Vagina (tissue), 2 donors: ENCODE measurements around the gene STIMATE. TPM values are rescaled to one million over a fixed set of nuclear protein-coding genes. Genes with fewer than 3 reads are reported as not detected.

Experiments used
- DNase-seq, 2 donors: peaks; one replicate each; pipeline ENCODE4 v3.0.0-alpha.2; 2017; ENCODE audit errors: extremely low spot score in 2 of 2
- H3K27ac ChIP-seq: fragments of 200-600 bp; sonication (generic); one replicate; pipeline ENCODE4 v1.5.1; 2019
- H3K27me3 ChIP-seq: fragments of 200-600 bp; sonication (generic); one replicate; pipeline ENCODE4 v1.5.1; 2019
- H3K36me3 ChIP-seq, 2 donors: fragments of 200-600 bp; sonication (generic); one replicate each; pipeline ENCODE4 v1.5.1; 2017 to 2019
- H3K4me1 ChIP-seq: fragments of 200-600 bp; sonication (generic); one replicate; pipeline ENCODE4 v1.5.1; 2019
- H3K4me3 ChIP-seq, 2 donors: fragments of 200-600 bp; sonication (generic); 1 replicate in 1 of 2; 2 replicates in 1 of 2; pipeline ENCODE4 v1.5.1; 2016 to 2019
- H3K9me3 ChIP-seq: fragments of 200-600 bp; sonication (generic); one replicate; pipeline ENCODE4 v1.5.1; 2019
- CTCF ChIP-seq, 3 experiments: fragments of 450-650 bp in 2 of 3; fragments of 200-600 bp in 1 of 3; sonication (generic) in 1 of 3; IDR thresholded peaks; one replicate each; pipeline ENCODE4 v1.5.1; 2017 to 2019; ENCODE audit warnings: antibody characterized with exemption in 3 of 3, mild to moderate bottlenecking in 2 of 3, moderate library complexity in 2 of 3
- POLR2A ChIP-seq, 2 donors: fragments of 450-650 bp; IDR thresholded peaks; one replicate each; pipeline ENCODE4 v1.6.1; 2017; ENCODE audit warnings: antibody characterized with exemption in 2 of 2, mild to moderate bottlenecking in 2 of 2, moderate library complexity in 2 of 2
- POLR2AphosphoS5 ChIP-seq, 2 donors: sonication (generic); formaldehyde crosslinking; IDR thresholded peaks; one replicate each; pipeline ENCODE4 v1.9.0; 2017; ENCODE audit warnings: antibody characterized with exemption in 2 of 2, mild to moderate bottlenecking in 2 of 2, low read depth in 1 of 2; ENCODE audit not compliant: insufficient read depth in 1 of 2
- intact Hi-C: fragments of 100-400 bp; cut with DNase I; formaldehyde crosslinking; loops from one replicate; pipeline ENCODE4 v1.15.1; 2023
- total RNA-seq: library from RNA; depleted of rRNA; stranded (reverse); fragments of >200 nt; gene quantifications from one replicate; pipeline ENCODE4 v1.2.3, GENCODE V29; 2016

The STIMATE gene
- total RNA-seq, 1 donor from 2014 or later: 12.5 TPM

GRCh38 chr3:52835766-52836470, 61.4 kb downstream of the STIMATE start:
- intact Hi-C loops: no loop called here
- DNase-seq: no peak
- H3K9me3 ChIP-seq: no peaks in the 10 kb centered on the region
- H3K27me3 ChIP-seq: no peaks in the 10 kb centered on the region
- no peak overlapping the region for H3K4me3 ChIP-seq
- H3K27ac ChIP-seq: peak overlapping the region; percentile 65
- peaks cover 22% of the 10 kb centered on the region for H3K4me1 ChIP-seq
- H3K36me3 ChIP-seq: peaks cover 0 to 9% of the 10 kb centered on the region in 2 donors
- TF ChIP-seq CTCF (IDR thresholded peaks at IDR 0.05) (no peak), POLR2AphosphoS5 (IDR thresholded peaks at IDR 0.05; ENCODE audit: insufficient read depth in 1 of 2, low read depth in 1 of 2) (no peak), POLR2A (IDR thresholded peaks at IDR 0.05) (no peak)

- Histone ChIP-seq H3K4me3 (peak within 1 kb of the TSS; percentile 14 to 36), H3K27me3 (no peaks in the 10 kb centered on the region), H3K4me1 (peaks cover 30% of the 10 kb centered on the region), H3K9me3 (no peaks in the 10 kb centered on the region), H3K27ac (peak within 1 kb of the TSS; percentile 65), H3K36me3 (peaks cover 0 to 2% of the 10 kb centered on the region in 2 donors)
- TF ChIP-seq CTCF (IDR thresholded peaks at IDR 0.05) (no peak), POLR2AphosphoS5 (IDR thresholded peaks at IDR 0.05; ENCODE audit: insufficient read depth in 1 of 2, low read depth in 1 of 2) (peak in 1 of 2 donors; percentile 64), POLR2A (IDR thresholded peaks at IDR 0.05) (no peak)
- DNase-seq: no peak
- intact Hi-C loops: no loop called here
Measured at GRCh38 chr3:52834871-52835501, 62.4 kb downstream of the STIMATE start, which contains the start of gene MUSTN1. Gene MUSTN1 (minus strand): TSS chr3:52835019. CDS start chr3:52834948, 71 bp downstream.

- TF ChIP-seq CTCF (IDR thresholded peaks at IDR 0.05) (no peak), POLR2AphosphoS5 (IDR thresholded peaks at IDR 0.05; ENCODE audit: insufficient read depth in 1 of 2, low read depth in 1 of 2) (no peak), POLR2A (IDR thresholded peaks at IDR 0.05) (no peak)
- peaks cover 30% of the 10 kb centered on the region for H3K4me1 ChIP-seq
- H3K27me3 ChIP-seq: no peaks in the 10 kb centered on the region
- no peaks in the 10 kb centered on the region for H3K36me3 ChIP-seq
- no peak for DNase-seq
- no peaks in the 10 kb centered on the region for H3K9me3 ChIP-seq
- peak overlapping the region in 1 of 2 donors; percentile 14 for H3K4me3 ChIP-seq
- intact Hi-C loops: no loop called here
- H3K27ac ChIP-seq: peak overlapping the region; percentile 65
Measured at GRCh38 chr3:52833202-52833601, 64.1 kb downstream of the STIMATE start.

- Histone ChIP-seq H3K27ac (peak overlapping the region; percentile 47), H3K27me3 (no peaks in the 10 kb centered on the region), H3K4me3 (no peak overlapping the region), H3K4me1 (peaks cover 30% of the 10 kb centered on the region), H3K9me3 (no peaks in the 10 kb centered on the region), H3K36me3 (no peaks in the 10 kb centered on the region)
- intact Hi-C loops: no loop called here
- TF ChIP-seq CTCF (IDR thresholded peaks at IDR 0.05): no peak
- peak in 1 of 2 donors; percentile 62 for TF ChIP-seq POLR2AphosphoS5 (IDR thresholded peaks at IDR 0.05; ENCODE audit: insufficient read depth in 1 of 2, low read depth in 1 of 2)
- TF ChIP-seq POLR2A (IDR thresholded peaks at IDR 0.05): no peak
- DNase-seq: no peak
Measured at GRCh38 chr3:52831500-52832301, 65.6 kb downstream of the STIMATE start.
